ENCODE measurements around the gene BRK1. TPM values are rescaled to one million over a fixed set of nuclear protein-coding genes. Genes with fewer than 3 reads are reported as not detected.

The BRK1 gene
- total and polyA plus RNA-seq, 9 of the 15 experiments (the other 6 are each of a cell fraction or from before 2014, with no cell fraction given), result 105 to 634 (median 250) TPM

GRCh38 chr3:10164546-10165393 lies 49.3 kb downstream of the BRK1 start, which contains the start of gene IRAK2 (continued):
- no peak for TF ChIP-seq XRCC4 (IDR thresholded peaks at IDR 0.05; ENCODE audit: extremely low read depth, insufficient read depth, insufficient read length)
- no peak for TF ChIP-seq SMAD1 (IDR thresholded peaks at IDR 0.05; ENCODE audit: low read depth, low read length, partially characterized antibody)
- no peak for TF ChIP-seq TCF3 (CRISPR knock-in tag; IDR thresholded peaks at IDR 0.05)
- no peak for TF ChIP-seq ZNF232 (CRISPR knock-in tag; IDR thresholded peaks at IDR 0.05)

- 61% methylated on average over 5 of the region's 5 CpGs for WGBS (ENCODE audit: insufficient coverage, low coverage, missing lambda C conversion rate)
- H3K79me2 ChIP-seq (ENCODE audit: control insufficient read depth, insufficient read depth, low read length), result no peaks in the 10 kb centered on the region
These were observed 50.7 kb downstream of the BRK1 start for GRCh38 chr3:10166213-10166604.

More at GRCh38 chr3:10166213-10166604, 50.7 kb downstream of the BRK1 start:
- Histone ChIP-seq H3K4me3 (no peak overlapping the region), H3K9me3 (replicated peaks; ENCODE audit: control insufficient read depth, insufficient read depth, low read depth, low read length) (peaks cover 10% of the 10 kb centered on the region), H3K9me1 (ENCODE audit: control insufficient read depth, insufficient read depth, low read length) (no peaks in the 10 kb centered on the region), H4K20me1 (replicated peaks; ENCODE audit: control insufficient read depth, insufficient read depth, low read length) (no peaks in the 10 kb centered on the region), H3K27me3 (ENCODE audit: control insufficient read depth in 2 of 2, insufficient read depth in 2 of 2, low read length in 2 of 2) (no peaks in the 10 kb centered on the region), H3K4me2 (ENCODE audit: insufficient read depth, low read length) (no peak overlapping the region), H3K36me3 (ENCODE audit: control insufficient read depth, insufficient read depth, low read length) (no peaks in the 10 kb centered on the region), H3K27ac (ENCODE audit: extremely low read depth, low read depth, low read length) (no peak overlapping the region), H3K4me1 (replicated peaks in 1 of 2; ENCODE audit: control insufficient read depth in 2 of 2, insufficient read depth in 2 of 2, low read length in 2 of 2) (peaks cover 0 to 23% of the 10 kb centered on the region in 2 experiments; a peak in 3 of 5 replicates), H3K9ac (ENCODE audit: insufficient read depth in 1 of 2, low read depth in 2 of 2, low read length in 2 of 2) (no peak overlapping the region), H2AFZ (ENCODE audit: low read depth, low read length) (no peak overlapping the region)
- POLR2A ChIA-PET, result no interaction called here
- TSS peak; percentile 39 for BruUV-seq (replicated peaks)
- intact Hi-C loops (cut with micrococcal nuclease), result no loop called here
- CTCF ChIA-PET (ENCODE audit: low intra/inter-chr PET ratio), result no interaction called here
- in situ Hi-C loops (cut with MboI), result no loop called here
- FAIRE-seq (no peak), ATAC-seq (no peak), DNase-seq (ENCODE audit: extremely low read depth in 1 of 4, low spot score in 3 of 4) (peak in 2 of 4 experiments; percentile 8 to 20)
- TF ChIP-seq GATA2 (CRISPR knock-in tag; IDR thresholded peaks at IDR 0.05) (no peak), RBM25 (IDR thresholded peaks at IDR 0.05; ENCODE audit: low read depth, low read length, severe bottlenecking) (peak; percentile 25), ZNF217 (CRISPR knock-in tag; IDR thresholded peaks at IDR 0.05) (no peak), KDM1A (IDR thresholded peaks at IDR 0.05) (0 out of 4 replicates have a peak, but pooled peaks of 1 of the 2 experiments have one; percentile 24), PKNOX1 (IDR thresholded peaks at IDR 0.05) (0 out of 2 replicates have a peak, but pooled peaks have one; percentile 17), ZBTB33 (CRISPR knock-in tag; IDR thresholded peaks at IDR 0.05) (peak; percentile 75), ZNF699 (CRISPR knock-in tag; IDR thresholded peaks at IDR 0.05; ENCODE audit: insufficient replicate concordance) (no peak), POLR2A (conservative IDR thresholded peaks at IDR 0.05) (no peak)

All from K562 (cell line).